Mucosa of descending colon (tissue), 3 donors: ENCODE measurements around the gene NXNL1. TPM values are rescaled to one million over a fixed set of nuclear protein-coding genes. Genes with fewer than 3 reads are reported as not detected.

Source experiments
- ATAC-seq: fragments of 200-7000 bp; cut with Tn5 transposase; one replicate; pipeline ENCODE4 v1.9.1; 2020; ENCODE audit warnings: mild to moderate bottlenecking, moderate library complexity
- DNase-seq, 3 donors: peaks; one replicate each; pipeline ENCODE4 v3.0.0-alpha.2; 2020
- H3K36me3 ChIP-seq: fragments of 200-600 bp; one replicate; pipeline ENCODE4 v1.8.0; 2021; ENCODE audit warnings: low read depth, mild to moderate bottlenecking
- H3K4me1 ChIP-seq: fragments of 200-600 bp; one replicate; pipeline ENCODE4 v1.8.0; 2021; ENCODE audit warnings: low read depth, mild to moderate bottlenecking
- H3K4me3 ChIP-seq: fragments of 200-600 bp; one replicate; pipeline ENCODE4 v1.8.0; 2021; ENCODE audit warnings: mild to moderate bottlenecking
- H3K9me3 ChIP-seq: fragments of 200-600 bp; one replicate; pipeline ENCODE4 v1.8.0; 2021; ENCODE audit warnings: mild to moderate bottlenecking
- CTCF ChIP-seq: fragments of 200-600 bp; IDR thresholded peaks from one replicate; pipeline ENCODE4 v1.8.0; 2022; ENCODE audit warnings: antibody characterized with exemption, mild to moderate bottlenecking
- intact Hi-C, 2 donors: fragments of 100-400 bp; cut with DNase I in 1 of 2; cut with micrococcal nuclease in 1 of 2; formaldehyde crosslinking; loops; one replicate each; pipeline versions ENCODE4 v1.11.0 to v1.11.1; 2022; cut with DNase I, micrococcal nuclease
- total RNA-seq, 3 donors: library from RNA; stranded (reverse); fragmentation: NEBNext Ultra II Directional in 2 of 3; extraction: Animal tissue kit (Norgen Biotek cat#: 25700) in 2 of 3; gene quantifications; one replicate each; pipeline versions ENCODE4 v1.2.1 to v1.2.4, GENCODE V29; 2021 to 2023
- donor health status: DM: no; HTN: no; CAD: no; lungs with moderate emphysema.
- donor health status: DM: no; HTN: no; CAD: no.
- donor health status: DM: no; HTN: yes; CAD: no.

The NXNL1 gene
- total RNA-seq, 3 donors from 2014 or later: not detected

DNA sequence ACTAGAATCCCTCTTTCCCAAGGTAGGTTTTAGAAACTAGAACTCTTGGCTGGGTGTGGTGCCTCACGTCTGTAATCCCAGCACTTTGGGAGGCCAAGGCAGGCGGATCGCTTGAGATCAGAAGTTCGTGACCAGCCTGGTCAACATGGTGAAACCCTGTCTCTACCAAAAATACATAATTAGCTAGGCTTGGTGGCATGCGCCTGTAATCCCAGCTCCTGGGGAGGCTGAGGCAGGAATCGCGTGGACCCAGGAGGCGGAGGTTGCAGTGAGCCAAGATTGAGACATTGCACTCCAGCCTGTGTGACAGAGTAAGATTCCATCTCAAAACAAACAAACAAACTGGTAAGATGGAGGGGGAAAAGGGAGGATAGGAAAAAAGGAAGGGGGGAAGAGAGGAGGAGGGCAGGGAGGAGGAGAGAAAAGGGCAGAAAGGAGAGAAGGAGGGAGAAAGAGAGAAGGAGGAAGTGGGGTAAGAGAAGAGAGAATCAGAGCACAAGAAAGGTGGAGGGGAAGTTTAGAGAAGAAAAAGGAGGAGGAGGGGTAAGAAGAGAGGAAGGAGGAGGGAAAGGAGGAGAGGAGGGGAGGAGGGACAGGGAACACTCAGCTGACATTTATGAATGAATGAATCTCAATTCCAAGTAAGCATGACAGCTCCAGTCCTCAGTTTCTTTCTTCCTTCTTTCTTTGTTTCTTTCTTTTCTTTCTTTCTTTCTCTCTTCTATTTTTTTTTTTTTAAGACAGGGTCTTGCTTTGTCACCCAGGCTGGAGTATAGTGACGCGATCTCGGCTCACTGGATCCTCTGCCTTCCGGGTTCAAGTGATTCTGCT, 7.0 kb upstream of the NXNL1 start:
- TF ChIP-seq CTCF: no peak
- intact Hi-C loops: loop anchor here in 1 of 2 donors (10.0 kb wide), 1 partner anchor 73 kb away; the partner anchor contains the start of gene CCDC194
- Histone ChIP-seq H3K4me3 (no peak overlapping the region), H3K4me1 (no peaks in the 10 kb centered on the region), H3K36me3 (no peaks in the 10 kb centered on the region), H3K9me3 (no peaks in the 10 kb centered on the region)
- DNase-seq (no peak), ATAC-seq (no peak)

DNA sequence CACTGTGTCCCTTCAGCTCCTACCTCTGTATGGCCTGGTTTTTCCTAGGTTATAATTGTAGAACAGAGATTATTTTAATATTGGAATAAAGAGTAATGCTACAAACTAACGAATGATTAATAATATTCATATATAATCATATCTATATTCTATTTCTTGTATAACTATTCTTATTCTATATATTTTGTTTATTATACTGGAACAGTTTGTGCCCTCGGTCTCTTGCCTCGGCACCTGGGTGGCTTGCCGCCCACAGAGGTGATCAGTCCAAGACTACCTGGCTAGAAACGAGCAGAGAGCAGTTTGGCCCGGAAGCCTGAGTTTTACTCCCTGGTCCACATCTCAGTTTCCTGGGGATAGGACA, 5.7 kb upstream of the NXNL1 start:
- Histone ChIP-seq H3K4me3 (no peak overlapping the region), H3K4me1 (no peaks in the 10 kb centered on the region), H3K36me3 (no peaks in the 10 kb centered on the region), H3K9me3 (no peaks in the 10 kb centered on the region)
- no peak for TF ChIP-seq CTCF
- DNase-seq: no peak
- intact Hi-C loops: loop anchor here in 1 of 2 donors (10.0 kb wide), 1 partner anchor 72 kb away; the partner anchor contains the start of gene CCDC194
- ATAC-seq: no peak

- H3K36me3 ChIP-seq: no peaks in the 10 kb centered on the region
- TF ChIP-seq CTCF: no peak
- DNase-seq (no peak), ATAC-seq (no peak)
- no peaks in the 10 kb centered on the region for H3K9me3 ChIP-seq
- no peaks in the 10 kb centered on the region for H3K4me1 ChIP-seq
- no peak overlapping the region for H3K4me3 ChIP-seq
- intact Hi-C loops: no loop called here
These were observed 1.8 kb downstream of the NXNL1 start for GRCh38 chr19:17458970-17459369.

DNA sequence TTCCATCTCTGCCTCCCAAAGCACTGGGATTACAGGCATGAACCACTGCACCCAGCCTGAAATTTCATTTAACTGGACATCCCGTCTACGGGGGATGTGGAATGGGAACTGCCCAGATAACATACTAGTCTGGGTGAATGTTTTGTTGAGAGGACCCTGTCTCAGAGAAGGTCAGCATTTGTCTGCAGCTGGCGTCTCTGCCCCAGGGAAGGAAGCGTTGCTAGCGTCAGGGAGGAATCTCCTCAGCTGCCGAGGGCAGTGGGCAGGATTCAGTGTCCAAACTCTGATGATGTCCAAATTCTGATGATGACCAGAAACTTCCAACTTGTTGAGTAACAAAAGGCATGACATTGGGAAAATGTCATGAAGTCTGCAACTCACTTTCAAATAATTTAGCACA, 3.1 kb downstream of the NXNL1 start:
- no peak for TF ChIP-seq CTCF
- no peaks in the 10 kb centered on the region for H3K9me3 ChIP-seq
- no peaks in the 10 kb centered on the region for H3K4me1 ChIP-seq
- intact Hi-C loops: no loop called here
- no peaks in the 10 kb centered on the region for H3K36me3 ChIP-seq
- no peak overlapping the region for H3K4me3 ChIP-seq
- ATAC-seq (no peak), DNase-seq (no peak)

- Histone ChIP-seq H3K36me3 (no peaks in the 10 kb centered on the region), H3K9me3 (no peaks in the 10 kb centered on the region), H3K4me3 (no peak overlapping the region), H3K4me1 (no peaks in the 10 kb centered on the region)
- no peak for ATAC-seq
- no peak for TF ChIP-seq CTCF
- no peak for DNase-seq
- intact Hi-C loops: no loop called here
These were observed 4.6 kb downstream of the NXNL1 start for GRCh38 chr19:17456127-17456526.
